Measurements from ENCODE around the gene INPP5D. TPM values are rescaled to one million over a fixed set of nuclear protein-coding genes. Genes with fewer than 3 reads are reported as not detected.

INPP5D gene
- total RNA-seq, 1 experiment from 2014 or later = 12.7 TPM

DNA sequence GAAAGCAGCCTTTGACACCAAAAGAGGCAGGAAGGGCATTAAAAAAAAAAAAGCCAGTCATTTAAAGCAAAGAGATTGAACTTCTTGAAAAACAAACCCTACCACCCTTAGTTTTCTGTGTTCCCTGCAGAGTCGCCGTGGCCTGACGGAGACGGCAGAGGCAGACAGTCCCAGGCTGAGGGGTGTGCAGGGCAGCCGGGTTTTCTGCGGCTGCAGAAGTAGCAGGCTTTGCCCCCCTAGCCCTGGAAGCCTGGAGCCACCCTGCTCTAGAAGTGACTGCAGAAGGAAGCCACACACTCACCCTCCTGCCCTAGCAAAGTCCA is 2.8 kb downstream of the INPP5D start:
- no peak overlapping the region for H3K4me2 ChIP-seq (ENCODE audit: insufficient read depth, insufficient read length, low read length)
- H2AFZ ChIP-seq (ENCODE audit: low read length) = no peak overlapping the region

More for the DNA sequence above, 2.8 kb downstream of the INPP5D start:
- no peak overlapping the region for H3K14ac ChIP-seq (ENCODE audit: insufficient read depth, low read length)
- H4K20me1 ChIP-seq (ENCODE audit: control insufficient read depth, insufficient read depth, insufficient read length) = no peaks in the 10 kb centered on the region
- H4K91ac ChIP-seq (ENCODE audit: insufficient read length, low read depth, low read length) = no peak overlapping the region
- no peaks in the 10 kb centered on the region for H3K23me2 ChIP-seq (ENCODE audit: insufficient read length, low read depth, low read length, poor library complexity, severe bottlenecking)
- H2BK5ac ChIP-seq (ENCODE audit: insufficient read length, low read length) = no peak overlapping the region
- no peaks in the 10 kb centered on the region for H3K4me1 ChIP-seq (ENCODE audit: insufficient read depth, low read length)
- H3K27me3 ChIP-seq (ENCODE audit: insufficient read depth, low read length) = no peaks in the 10 kb centered on the region
- no peaks in the 10 kb centered on the region for H3K79me2 ChIP-seq (ENCODE audit: insufficient read depth, low read length)
- H3T11ph ChIP-seq (ENCODE audit: low read length) = no peak overlapping the region
- TF ChIP-seq, protein P1, sequence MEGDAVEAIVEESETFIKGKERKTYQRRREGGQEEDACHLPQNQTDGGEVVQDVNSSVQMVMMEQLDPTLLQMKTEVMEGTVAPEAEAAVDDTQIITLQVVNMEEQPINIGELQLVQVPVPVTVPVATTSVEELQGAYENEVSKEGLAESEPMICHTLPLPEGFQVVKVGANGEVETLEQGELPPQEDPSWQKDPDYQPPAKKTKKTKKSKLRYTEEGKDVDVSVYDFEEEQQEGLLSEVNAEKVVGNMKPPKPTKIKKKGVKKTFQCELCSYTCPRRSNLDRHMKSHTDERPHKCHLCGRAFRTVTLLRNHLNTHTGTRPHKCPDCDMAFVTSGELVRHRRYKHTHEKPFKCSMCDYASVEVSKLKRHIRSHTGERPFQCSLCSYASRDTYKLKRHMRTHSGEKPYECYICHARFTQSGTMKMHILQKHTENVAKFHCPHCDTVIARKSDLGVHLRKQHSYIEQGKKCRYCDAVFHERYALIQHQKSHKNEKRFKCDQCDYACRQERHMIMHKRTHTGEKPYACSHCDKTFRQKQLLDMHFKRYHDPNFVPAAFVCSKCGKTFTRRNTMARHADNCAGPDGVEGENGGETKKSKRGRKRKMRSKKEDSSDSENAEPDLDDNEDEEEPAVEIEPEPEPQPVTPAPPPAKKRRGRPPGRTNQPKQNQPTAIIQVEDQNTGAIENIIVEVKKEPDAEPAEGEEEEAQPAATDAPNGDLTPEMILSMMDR (conservative IDR thresholded peaks at IDR 0.05) = no peak
- H2BK12ac ChIP-seq (ENCODE audit: insufficient read length, low read depth, low read length) = no peak overlapping the region
- H2AK5ac ChIP-seq (ENCODE audit: insufficient read length, low read length) = no peak overlapping the region
- H3K56ac ChIP-seq (ENCODE audit: insufficient read length, low read depth, low read length) = no peak overlapping the region
- Mint-ChIP-seq H3K4me1 (peaks cover 12 to 25% of the 10 kb centered on the region in 2 experiments), H3K36me3 (ENCODE audit: insufficient read depth in 1 of 3, low read depth in 3 of 3) (no peaks in the 10 kb centered on the region), H3K27ac (peak overlapping the region in 1 of 3 experiments; percentile 40; a peak in 1 of 7 replicates), H3K27me3 (ENCODE audit: low read depth) (no peaks in the 10 kb centered on the region), H3K4me3 (no peak overlapping the region), H3K9me3 (no peaks in the 10 kb centered on the region)
- DNase-seq = no peak
- H2BK20ac ChIP-seq (ENCODE audit: low read depth, low read length, poor library complexity, severe bottlenecking) = no peak overlapping the region
- H3K79me1 ChIP-seq (ENCODE audit: insufficient read depth, low read depth, low read length, poor library complexity, severe bottlenecking) = no peaks in the 10 kb centered on the region
- H4K8ac ChIP-seq (replicated peaks; ENCODE audit: insufficient read length, low read depth, low read length) = no peak overlapping the region
- no peak overlapping the region for H2BK15ac ChIP-seq (ENCODE audit: low read depth, low read length)
- WGBS (ENCODE audit: extremely low coverage, insufficient read length, low lambda C conversion rate) = no CpG with 5 or more reads among the region's 6 CpGs
- no peaks in the 10 kb centered on the region for H3K9me3 ChIP-seq (ENCODE audit: control insufficient read depth, low read depth, low read length)
- H3K18ac ChIP-seq (ENCODE audit: insufficient read length, low read depth, low read length) = no peak overlapping the region
- no peak overlapping the region for H3K23ac ChIP-seq (ENCODE audit: insufficient read length, low read depth, low read length)
- H3K4ac ChIP-seq (ENCODE audit: low read depth, low read length) = no peak overlapping the region
- no peak overlapping the region for H3K27ac ChIP-seq (ENCODE audit: insufficient read length, low read depth, low read length)
- H3K9ac ChIP-seq (ENCODE audit: extremely low read depth, insufficient read length, low read length) = no peak overlapping the region
- H2BK120ac ChIP-seq (ENCODE audit: low read depth, low read length, poor library complexity, severe bottlenecking) = no peak overlapping the region
- no peak overlapping the region for H4K5ac ChIP-seq (ENCODE audit: insufficient read length, low read depth, low read length)
